Fibroblast of villous mesenchyme (primary cell): ENCODE data around the gene ATP5IF1. TPM values are rescaled to one million over a fixed set of nuclear protein-coding genes. Genes with fewer than 3 reads are reported as not detected.

Experiments used
- DNase-seq: peaks from one replicate; pipeline ENCODE4 v3.0.0-alpha.2; 2010; ENCODE audit warnings: low read depth
- H3K4me3 ChIP-seq: 2 replicates; pipeline ENCODE4 v1.5.1; 2011; ENCODE audit warnings: low read depth, mild to moderate bottlenecking, low read length
- CTCF ChIP-seq: IDR thresholded peaks from 2 replicates; pipeline ENCODE4 v1.5.1; 2012; ENCODE audit warnings: low read depth, mild to moderate bottlenecking, low read length; ENCODE audit not compliant: insufficient read depth
- total RNA-seq: library from RNA; depleted of rRNA; stranded (reverse); fragments of >200 nt; gene quantifications from 2 replicates; pipeline ENCODE4 v1.2.3, GENCODE V29; 2012

ATP5IF1 gene
- total RNA-seq, 1 donor = 89.4 TPM

GRCh38 chr1:28239004-28239403 lies 3.1 kb downstream of the ATP5IF1 start:
- no peak overlapping the region for H3K4me3 ChIP-seq
- TF ChIP-seq CTCF = no peak
- no peak for DNase-seq

GRCh38 chr1:28240024-28240423 lies 4.1 kb downstream of the ATP5IF1 start:
- DNase-seq = no peak
- no peak for TF ChIP-seq CTCF
- no peak overlapping the region for H3K4me3 ChIP-seq

DNA sequence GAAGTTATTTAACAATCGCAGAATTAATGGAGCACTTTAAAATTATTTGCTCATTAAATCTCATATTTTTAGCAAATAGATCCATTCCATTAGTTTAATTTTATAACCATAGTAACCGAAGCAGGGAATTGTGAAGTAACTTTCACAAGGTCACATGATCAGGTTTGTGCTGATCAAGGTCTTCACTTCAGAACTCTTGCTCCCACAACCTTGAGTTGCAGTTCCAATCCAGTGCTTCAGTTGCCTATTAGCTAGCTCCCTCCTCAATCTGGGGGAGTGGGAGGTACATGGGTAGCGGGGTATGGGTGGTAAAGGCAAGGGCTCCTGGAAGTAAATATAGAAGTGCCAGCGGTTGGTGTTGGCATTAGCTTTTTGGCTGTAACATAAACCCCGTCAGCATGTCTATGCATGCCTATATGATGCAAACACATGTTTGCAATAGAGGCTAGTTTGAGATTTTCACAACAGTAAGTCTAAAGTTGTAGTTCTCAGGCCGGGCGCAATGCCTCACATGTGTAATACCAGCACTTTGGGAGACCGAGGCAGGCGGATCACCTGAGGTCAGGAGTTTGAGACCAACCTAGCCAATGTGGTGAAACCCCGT lies 5.8 kb downstream of the ATP5IF1 start:
- no peak for DNase-seq
- H3K4me3 ChIP-seq = no peak overlapping the region
- TF ChIP-seq CTCF = no peak

DNA sequence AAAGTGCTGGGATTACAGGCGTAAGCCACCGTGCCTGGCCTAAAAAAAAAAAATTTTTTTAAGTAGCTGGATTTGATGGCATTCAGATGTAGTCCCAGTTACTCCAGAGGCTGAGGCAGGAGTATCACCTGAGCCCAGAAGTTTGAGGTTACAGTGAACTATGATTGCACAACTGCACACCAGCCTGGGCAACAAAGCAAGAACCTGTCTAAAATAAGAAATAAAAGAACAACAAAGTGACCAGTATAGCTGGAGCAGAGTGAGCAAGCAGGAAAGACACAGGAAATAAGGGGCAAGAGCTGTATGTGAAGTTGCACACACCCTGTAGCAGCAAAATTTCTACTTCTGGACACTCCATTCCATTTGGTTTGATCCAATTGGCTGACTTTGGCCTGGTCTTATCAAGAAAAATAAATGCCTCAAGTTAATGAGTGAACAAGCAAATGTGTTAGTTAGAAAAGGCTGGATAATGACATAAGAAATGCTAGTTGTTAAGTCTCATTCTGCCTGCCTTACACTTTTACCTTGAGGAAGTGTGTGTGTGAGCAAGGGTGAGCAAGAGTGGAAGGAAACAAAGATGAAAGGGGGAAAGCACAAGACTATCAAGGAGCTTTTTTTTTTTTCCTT lies 7.9 kb downstream of the ATP5IF1 start:
- DNase-seq = no peak
- TF ChIP-seq CTCF = no peak
- H3K4me3 ChIP-seq = no peak overlapping the region

DNA sequence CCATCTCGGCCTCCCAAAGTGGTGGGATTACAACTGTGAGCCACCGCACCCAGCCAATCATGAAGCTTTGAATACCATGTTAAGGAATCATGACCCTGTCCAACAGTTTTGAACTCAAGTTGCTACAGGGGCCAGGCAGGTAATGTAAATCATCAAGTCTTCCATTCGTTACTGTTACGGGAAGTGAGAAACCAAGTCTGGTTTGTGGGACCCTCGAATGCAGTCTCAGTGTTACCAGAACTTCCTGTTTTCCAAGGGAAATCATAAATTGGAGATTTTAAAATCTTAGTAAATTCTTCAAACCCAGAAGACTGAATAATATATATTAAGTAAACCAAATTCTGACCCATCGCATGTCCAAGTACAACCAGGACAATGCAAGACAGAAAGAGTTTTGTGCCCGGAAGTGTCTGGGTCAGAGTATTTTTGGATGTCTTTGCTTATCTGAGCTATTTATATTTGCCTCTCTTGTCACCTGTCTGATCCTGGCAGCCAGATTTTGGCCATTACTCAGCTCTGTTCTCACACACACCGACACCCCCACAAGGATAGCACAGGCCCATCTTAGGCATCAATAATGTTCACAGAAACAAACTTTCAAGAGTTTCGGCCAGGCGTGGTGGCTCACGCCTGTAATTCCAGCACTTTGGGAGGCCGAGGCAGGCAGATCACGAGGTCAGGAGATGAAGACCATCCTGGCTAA lies 8.8 kb downstream of the ATP5IF1 start:
- no peak overlapping the region for H3K4me3 ChIP-seq
- no peak for TF ChIP-seq CTCF
- DNase-seq = no peak

GRCh38 chr1:28246427-28246832 lies 10.5 kb downstream of the ATP5IF1 start:
- DNase-seq = peak; percentile 72
- peak overlapping the region; percentile 72 for H3K4me3 ChIP-seq
- TF ChIP-seq CTCF = no peak
